HUDEP-2 (cell line): ENCODE data around the gene KIAA1217.

ENCODE experiments used
- DNase-seq, 76 experiments: peaks; one replicate each; lab custom pipeline; 2025; ENCODE audit not compliant: unreplicated experiment in 76 of 76; lab: John Stamatoyannopoulos, UW

The KIAA1217 gene

GRCh38 chr10:24355056-24355688, 146.2 kb downstream of the KIAA1217 start:
- DNase-seq = no peak

DNA sequence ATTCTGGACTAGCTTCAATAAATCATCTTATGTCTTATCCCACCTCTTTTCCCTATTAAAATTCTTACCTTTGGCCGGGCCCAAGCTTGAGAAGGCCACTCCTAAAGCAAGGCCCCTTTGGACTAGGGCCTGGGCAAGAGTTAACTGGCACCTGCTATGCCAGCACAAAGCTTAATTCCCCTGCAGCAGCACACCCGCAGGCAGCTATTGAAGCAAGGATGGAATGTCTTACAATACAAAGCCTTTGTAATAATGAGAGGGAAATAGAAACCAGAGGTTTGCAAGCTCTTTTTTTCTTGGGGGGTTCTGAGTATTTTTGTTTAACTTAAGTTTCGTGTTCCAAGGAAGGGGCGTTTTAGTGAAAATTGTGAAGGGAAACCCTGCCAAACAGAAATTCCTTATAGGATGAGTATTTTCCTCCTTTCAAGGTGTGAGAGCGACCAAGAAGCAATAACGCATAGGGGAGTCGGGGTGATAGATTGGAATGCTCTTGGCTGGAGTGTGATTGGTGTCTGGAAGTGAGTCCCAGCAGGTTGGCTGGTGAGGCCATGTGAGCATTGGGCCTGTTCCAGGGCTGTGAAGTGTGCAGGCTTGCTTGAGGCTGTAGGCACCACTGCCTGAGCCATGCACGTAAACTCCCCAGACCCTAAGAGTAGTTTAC, 148.5 kb downstream of the KIAA1217 start:
- DNase-seq = no peak

GRCh38 chr10:24358022-24358421, 149.1 kb downstream of the KIAA1217 start:
- no peak for DNase-seq

GRCh38 chr10:24360282-24361127, 151.6 kb downstream of the KIAA1217 start:
- peak in 40 of 76 experiments; percentile 0 to 46 (median 10) for DNase-seq

GRCh38 chr10:24363070-24363469, 154.1 kb downstream of the KIAA1217 start:
- no peak for DNase-seq

- DNase-seq = no peak
Measured at GRCh38 chr10:24367688-24368087, 158.8 kb downstream of the KIAA1217 start.

DNA sequence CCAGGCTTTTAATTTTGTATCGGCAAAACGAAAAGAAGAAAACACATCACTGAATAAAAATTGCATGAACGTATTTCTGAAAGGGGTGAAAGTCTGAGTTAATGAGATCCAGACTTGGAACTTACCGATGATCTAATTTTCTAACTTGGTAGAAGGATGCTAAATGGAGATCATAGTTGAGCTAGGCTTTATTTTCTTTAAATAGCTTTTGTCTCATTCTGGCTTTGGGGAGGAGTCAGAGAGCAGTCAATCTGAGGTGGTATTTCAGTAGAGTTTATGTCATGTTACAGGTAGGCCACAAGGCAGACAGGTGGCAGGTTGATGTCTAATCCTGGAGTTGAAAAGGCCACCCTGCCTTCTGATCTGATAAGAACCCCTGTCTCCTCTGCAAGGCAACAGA, 161.9 kb downstream of the KIAA1217 start:
- no peak for DNase-seq

- DNase-seq = no peak
Measured at GRCh38 chr10:24371396-24371795, 162.5 kb downstream of the KIAA1217 start.

DNA sequence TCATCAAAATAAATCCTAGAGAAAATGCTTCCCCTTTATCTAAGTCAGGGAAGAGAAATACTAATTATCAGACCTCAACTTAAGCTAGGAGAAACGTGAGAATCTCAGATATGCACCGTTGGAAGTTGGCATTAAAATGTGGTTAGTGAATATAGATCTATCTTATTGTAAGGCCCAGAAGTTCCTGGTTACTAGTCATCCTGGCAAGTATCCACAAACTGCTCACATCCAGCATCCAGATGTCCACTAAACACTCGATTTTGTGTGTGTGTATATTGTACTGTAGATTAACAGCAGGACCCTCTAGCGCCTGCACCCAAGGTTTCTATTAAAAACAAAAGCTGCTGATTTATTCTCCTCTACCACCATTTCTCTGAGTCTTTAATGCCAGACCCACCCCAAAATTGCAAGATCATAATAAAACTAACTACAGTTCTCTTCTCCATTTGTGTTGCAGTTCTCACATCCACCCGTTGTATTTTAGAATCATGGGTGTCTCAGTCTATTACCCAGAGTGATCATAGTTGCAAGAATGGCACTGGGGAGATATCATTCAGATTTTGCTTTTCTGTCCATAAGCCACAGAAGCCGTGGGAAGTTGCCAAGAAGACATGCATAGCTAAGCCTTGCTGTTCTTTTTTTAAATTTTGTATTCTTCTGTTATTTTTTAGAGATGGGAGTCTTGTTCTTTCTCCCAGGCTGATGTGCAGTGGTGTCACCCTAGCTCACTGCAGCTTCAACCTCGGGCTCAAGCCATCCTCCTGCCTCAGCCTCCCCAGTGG, 165.4 kb downstream of the KIAA1217 start:
- DNase-seq = no peak

GRCh38 chr10:24375510-24375909, 166.6 kb downstream of the KIAA1217 start:
- no peak for DNase-seq

DNA sequence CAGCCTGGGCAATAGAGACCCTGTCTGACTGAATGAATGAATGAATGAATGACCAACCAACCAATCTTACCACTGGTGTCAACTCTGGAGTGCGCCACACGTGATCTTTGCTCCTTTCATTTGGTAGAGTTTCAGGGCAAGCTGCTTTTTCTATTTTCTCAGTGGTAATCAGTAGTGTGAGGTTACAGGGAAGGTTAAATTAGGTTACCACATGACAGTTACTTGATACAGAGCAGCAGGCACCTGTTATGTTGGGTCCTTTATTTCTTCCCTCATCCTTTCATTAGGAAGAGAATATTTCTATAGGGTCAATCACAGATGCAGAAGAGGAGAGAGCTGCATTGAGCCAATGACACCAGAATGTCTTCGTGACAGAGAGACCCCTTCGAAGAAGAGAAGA, 167.8 kb downstream of the KIAA1217 start:
- DNase-seq = no peak

DNA sequence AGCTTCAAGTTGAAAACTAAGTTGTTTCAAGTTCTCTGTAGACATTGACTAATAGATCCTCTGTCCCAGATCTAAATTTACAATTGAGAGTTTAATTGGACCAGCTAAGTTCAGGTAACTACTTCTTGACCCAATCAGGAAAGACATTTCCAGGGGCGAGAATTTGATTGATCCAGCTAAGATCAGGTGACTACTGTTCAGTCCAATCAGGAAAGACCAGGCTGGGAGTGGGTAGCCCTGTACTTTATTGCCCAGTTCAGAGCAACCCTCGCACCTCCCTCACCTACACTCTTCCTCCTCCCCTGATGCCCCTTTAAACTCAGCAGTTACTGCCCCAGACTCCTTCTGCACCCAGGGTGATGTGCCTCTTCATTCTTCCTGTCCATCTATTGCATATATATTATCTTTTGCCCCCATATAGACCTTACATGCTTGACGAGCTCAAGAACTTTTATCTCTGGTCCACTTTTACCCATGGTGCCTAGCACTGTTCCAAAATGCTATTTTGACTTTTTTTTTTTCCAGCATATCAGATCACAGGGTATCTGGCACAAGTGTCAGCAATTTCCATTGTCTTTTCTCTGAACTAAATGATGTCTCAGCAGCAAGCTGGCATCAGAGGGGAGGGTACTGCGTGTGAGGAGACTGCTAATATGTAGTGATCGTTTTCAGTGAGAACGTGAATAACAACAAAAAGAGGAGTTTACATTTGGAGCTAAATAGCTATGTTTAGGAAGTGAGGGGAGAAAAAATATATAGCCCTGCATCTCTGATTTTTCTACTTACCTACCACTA, 169.4 kb downstream of the KIAA1217 start:
- no peak for DNase-seq

GRCh38 chr10:24381235-24382010, 172.5 kb downstream of the KIAA1217 start:
- DNase-seq = no peak

- no peak for DNase-seq
Measured at GRCh38 chr10:24382045-24382444, 173.1 kb downstream of the KIAA1217 start.

- no peak for DNase-seq
Measured at GRCh38 chr10:24382596-24382978, 173.6 kb downstream of the KIAA1217 start.

DNA sequence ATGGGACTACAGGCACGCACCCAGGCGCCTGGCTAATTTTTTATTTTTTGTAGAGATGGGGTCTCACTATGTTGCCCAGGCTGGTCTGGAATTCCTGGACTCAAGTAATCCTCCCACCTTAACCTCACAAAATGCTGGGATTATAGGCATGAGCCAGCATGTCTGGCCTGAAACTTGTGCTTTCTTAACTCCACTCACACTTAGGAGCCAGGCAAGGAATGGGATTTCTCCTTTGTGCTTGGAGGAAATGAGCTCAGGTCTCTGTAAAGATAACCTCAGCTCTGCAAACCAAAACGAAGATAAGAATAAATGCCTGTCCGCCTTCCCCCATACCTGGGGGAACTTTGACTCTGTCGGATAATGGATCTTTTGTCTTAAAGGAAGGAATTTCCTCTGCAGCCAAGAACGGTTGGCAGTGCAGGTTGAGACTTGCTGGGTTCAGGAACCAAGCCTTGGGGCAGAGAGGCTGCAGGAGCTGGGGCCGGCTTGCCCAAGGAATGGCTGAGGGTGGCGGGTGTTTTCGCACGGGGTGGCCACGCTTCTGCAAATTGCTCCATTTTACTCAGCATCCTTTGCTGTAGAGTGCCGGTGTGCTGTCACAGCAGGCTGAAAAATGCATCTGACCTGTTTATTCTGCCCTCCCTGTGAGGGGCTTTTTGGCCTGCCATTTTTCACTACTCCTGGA, 174.2 kb downstream of the KIAA1217 start:
- no peak for DNase-seq

GRCh38 chr10:24383681-24384106, 174.8 kb downstream of the KIAA1217 start:
- peak in 37 of 76 experiments; percentile 1 to 46 (median 13) for DNase-seq

GRCh38 chr10:24384954-24385353, 176.0 kb downstream of the KIAA1217 start:
- DNase-seq = no peak

- no peak for DNase-seq
Measured at GRCh38 chr10:24385776-24386175, 176.8 kb downstream of the KIAA1217 start.
